Measurements from ENCODE around the gene TSPAN18. TPM values are rescaled to one million over a fixed set of nuclear protein-coding genes. Genes with fewer than 3 reads are reported as not detected.

Gene TSPAN18
- total RNA-seq, 2 experiments from 2014 or later, result 38.7 to 42.3 TPM

DNA sequence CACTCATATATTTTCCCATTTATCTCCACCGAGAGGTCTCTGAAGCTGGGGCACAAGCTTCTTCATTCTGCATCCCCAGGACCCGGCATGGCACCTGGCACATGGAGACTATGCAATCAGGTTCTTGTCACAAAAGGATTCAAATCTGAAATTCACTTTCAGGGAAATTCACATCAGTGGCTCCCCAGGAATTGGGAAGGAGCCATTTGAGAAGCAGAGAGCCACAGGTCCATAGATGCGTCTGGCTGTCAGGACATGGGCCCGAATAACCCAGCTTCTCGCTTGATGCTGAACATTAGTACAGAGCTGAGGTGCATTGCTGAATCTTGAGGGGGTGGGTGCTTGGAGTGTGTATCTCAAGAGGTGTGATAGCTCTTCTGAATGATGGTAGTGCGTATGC, 82.5 kb downstream of the TSPAN18 start:
- Mint-ChIP-seq H3K27ac (no peak overlapping the region), H3K9me3 (no peaks in the 10 kb centered on the region), H3K4me3 (no peak overlapping the region), H3K4me1 (peaks cover 7% of the 10 kb centered on the region), H3K36me3 (ENCODE audit: low read depth) (no peaks in the 10 kb centered on the region), H3K27me3 (no peaks in the 10 kb centered on the region)
- CTCF ChIA-PET, result interaction anchor here (0.6 kb wide), 1 partner anchor 14 kb away, joined by 3 read pairs; no protein-coding TSS in a partner anchor
- no peak for DNase-seq
- POLR2A ChIA-PET, result no interaction called here

DNA sequence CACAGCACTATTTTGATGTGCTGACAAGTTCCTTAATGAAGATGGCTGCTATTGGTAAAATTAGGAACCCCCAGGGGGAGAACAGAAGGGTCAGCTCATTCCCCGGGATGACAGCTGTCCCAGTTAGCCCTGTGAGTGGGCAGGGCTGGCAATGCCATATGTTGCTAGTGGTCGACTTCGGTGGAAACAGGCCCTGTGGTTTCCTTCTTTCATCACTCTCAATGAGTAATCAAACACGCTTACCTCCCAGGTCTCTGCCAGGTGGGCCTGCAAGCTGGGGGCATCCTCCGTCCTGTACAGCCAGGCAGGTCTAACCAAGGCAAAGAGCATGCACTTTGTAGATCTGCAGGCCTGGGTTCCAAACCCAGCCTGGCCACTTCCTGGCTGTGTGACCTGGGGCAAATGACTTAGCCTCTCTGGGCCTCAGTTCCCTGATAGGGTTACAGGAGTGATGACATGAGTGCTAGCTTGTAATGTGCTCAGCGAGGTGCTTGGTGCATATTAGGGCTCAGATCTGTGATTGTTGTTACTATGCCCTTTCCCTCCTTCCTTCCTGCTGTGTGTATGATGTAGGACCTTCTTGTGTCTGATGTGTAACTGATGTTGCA, 85.2 kb downstream of the TSPAN18 start:
- POLR2A ChIA-PET, result no interaction called here
- CTCF ChIA-PET, result no interaction called here
- no peaks in the 10 kb centered on the region for H3K36me3 Mint-ChIP-seq (ENCODE audit: low read depth)
- no peaks in the 10 kb centered on the region for H3K27me3 Mint-ChIP-seq
- H3K4me1 Mint-ChIP-seq, result peaks cover 7% of the 10 kb centered on the region
- no peak for DNase-seq
- no peak overlapping the region for H3K27ac Mint-ChIP-seq
- H3K9me3 Mint-ChIP-seq, result no peaks in the 10 kb centered on the region
- H3K4me3 Mint-ChIP-seq, result no peak overlapping the region

DNA sequence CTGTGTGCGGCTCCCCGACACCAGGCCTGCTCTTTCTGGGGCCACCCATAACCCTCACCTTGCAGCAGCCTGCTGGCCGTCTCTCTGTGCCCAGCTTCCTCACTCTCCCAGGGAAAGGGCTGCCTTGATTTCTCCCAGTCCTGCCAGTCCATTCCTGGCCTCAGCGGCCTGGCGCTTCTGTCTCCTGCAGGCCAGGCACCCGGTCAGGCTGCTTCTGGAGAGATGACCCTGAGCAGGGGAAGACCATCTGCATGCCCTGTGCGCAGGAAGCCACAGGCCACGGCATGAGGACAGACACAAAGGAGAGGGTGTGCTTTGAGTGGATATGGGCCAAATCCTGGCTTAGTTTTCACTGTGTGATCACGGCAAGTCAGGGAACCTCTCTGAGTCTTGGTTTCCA, 86.2 kb downstream of the TSPAN18 start:
- ChIA-PET POLR2A (no interaction called here), CTCF (no interaction called here)
- Mint-ChIP-seq H3K9me3 (no peaks in the 10 kb centered on the region), H3K27me3 (no peaks in the 10 kb centered on the region), H3K36me3 (ENCODE audit: low read depth) (no peaks in the 10 kb centered on the region), H3K27ac (no peak overlapping the region), H3K4me1 (peaks cover 7% of the 10 kb centered on the region), H3K4me3 (no peak overlapping the region)
- no peak for DNase-seq

DNA sequence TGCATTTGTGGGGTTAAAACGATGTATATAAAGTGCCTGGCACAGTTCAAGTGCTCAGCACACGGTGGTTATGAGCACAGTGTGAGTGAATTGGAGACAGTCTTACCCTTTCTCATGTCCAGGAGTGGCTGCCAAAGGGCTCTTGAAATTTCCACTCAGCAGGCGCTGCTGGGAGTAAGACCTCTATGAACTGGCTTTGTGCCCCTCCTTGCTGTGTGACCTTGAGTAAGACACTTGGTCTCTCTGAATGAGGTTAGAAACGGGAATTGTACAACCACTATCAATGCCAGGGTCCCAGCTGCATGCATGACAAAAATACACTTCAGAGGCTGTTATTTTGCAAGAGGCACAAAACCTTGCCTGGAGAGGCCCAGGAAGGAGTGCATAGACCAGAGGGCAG, 86.6 kb downstream of the TSPAN18 start:
- Mint-ChIP-seq H3K27me3 (no peaks in the 10 kb centered on the region), H3K27ac (no peak overlapping the region), H3K36me3 (ENCODE audit: low read depth) (no peaks in the 10 kb centered on the region), H3K4me3 (no peak overlapping the region), H3K4me1 (peaks cover 7% of the 10 kb centered on the region), H3K9me3 (no peaks in the 10 kb centered on the region)
- DNase-seq, result no peak
- POLR2A ChIA-PET, result no interaction called here
- CTCF ChIA-PET, result no interaction called here

DNA sequence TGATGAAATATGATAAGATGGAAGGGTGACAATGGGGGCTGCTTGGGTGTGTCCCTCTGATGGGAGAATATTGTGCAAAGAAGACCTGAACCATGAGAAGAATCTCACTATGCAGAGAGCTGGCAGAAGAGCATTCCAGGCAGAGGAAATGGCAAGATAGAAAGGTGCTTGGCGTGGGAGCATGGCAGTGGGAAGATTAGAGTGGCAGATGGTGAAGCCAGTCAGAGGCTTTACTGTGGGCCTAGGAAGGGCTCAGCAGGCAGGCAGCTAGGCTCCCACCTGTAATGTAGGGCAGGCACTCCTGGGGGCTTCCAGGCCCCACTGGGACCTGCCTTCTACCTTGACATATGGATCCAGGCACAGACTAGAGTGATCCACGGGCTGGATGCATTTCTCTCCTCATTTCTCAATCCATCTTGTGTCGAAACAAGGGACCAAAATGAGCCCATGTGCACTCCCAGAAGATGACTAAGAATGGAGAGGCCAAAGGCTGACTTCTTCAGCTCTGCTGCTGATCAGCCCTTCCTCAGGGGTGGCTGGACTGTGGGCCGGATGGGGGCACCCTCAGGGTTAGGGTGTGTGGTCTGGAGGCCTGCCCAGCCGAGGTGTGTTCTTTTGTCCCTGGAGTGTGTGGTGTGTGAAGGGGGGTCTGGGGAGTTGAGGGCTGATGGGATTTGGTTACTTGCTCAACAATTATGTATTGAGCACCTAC, 88.3 kb downstream of the TSPAN18 start:
- H3K36me3 Mint-ChIP-seq (ENCODE audit: low read depth), result no peaks in the 10 kb centered on the region
- H3K27ac Mint-ChIP-seq, result no peak overlapping the region
- no peaks in the 10 kb centered on the region for H3K9me3 Mint-ChIP-seq
- ChIA-PET POLR2A (no interaction called here), CTCF (interaction anchor here (0.8 kb wide), 1 partner anchor 96 kb away, joined by 3 read pairs; no protein-coding TSS in a partner anchor)
- H3K4me3 Mint-ChIP-seq, result no peak overlapping the region
- H3K27me3 Mint-ChIP-seq, result no peaks in the 10 kb centered on the region
- H3K4me1 Mint-ChIP-seq, result peaks cover 7% of the 10 kb centered on the region
- DNase-seq, result no peak

DNA sequence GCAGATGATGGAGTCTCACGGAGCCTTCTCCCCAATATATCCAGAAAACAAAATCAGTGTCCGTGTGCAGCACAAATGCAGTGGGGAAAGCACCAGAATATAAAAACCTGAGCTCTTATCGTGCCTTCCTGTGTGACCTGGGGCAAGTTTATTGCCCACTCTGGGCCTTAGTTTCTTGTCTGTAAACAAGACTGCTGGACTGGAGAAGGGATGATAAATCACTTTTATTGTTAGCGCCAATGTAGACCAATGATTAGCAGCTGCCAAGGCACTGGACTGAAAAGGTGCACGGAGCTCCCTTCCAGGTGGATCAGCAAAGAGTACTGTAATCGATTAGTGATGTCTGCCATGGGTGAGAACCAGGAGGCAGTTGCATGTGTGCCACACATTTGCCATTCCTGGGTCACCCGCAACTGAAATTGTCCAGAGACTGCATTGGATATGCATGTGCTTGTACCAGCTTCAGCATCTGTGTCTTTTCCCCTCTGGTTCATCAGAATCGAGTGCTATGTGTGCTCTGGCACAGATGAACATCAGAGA, 89.2 kb downstream of the TSPAN18 start:
- Mint-ChIP-seq H3K36me3 (ENCODE audit: low read depth) (no peaks in the 10 kb centered on the region), H3K27ac (no peak overlapping the region), H3K27me3 (no peaks in the 10 kb centered on the region), H3K4me3 (no peak overlapping the region), H3K9me3 (no peaks in the 10 kb centered on the region), H3K4me1 (peaks cover 7% of the 10 kb centered on the region)
- no peak for DNase-seq
- CTCF ChIA-PET, result interaction anchor here (0.8 kb wide), 1 partner anchor 96 kb away, joined by 3 read pairs; no protein-coding TSS in a partner anchor
- POLR2A ChIA-PET, result no interaction called here

DNA sequence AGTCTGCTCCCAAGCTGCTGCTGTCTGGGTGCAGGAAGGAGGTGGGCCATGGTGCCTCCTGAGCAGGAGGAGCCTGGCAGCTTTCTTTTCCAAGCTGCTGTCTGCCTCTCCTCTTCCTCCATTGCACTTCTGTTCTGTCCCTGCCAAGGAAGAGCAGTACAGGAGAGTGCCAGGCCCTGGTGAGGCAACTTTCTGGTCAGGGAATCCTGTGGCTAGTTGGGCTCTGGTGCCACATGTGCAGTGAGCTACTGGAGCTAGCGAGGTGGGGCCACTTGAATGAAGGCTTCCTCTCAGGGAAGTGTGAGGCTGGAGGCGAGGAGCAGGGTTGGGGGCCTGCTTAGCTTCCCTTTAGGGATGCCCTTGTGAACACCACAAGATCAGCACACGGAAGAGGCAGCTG, 90.0 kb downstream of the TSPAN18 start:
- DNase-seq, result no peak
- Mint-ChIP-seq H3K27me3 (no peaks in the 10 kb centered on the region), H3K36me3 (ENCODE audit: low read depth) (no peaks in the 10 kb centered on the region), H3K4me3 (no peak overlapping the region), H3K4me1 (peaks cover 5% of the 10 kb centered on the region), H3K9me3 (no peaks in the 10 kb centered on the region), H3K27ac (no peak overlapping the region)
- ChIA-PET POLR2A (no interaction called here), CTCF (no interaction called here)

DNA sequence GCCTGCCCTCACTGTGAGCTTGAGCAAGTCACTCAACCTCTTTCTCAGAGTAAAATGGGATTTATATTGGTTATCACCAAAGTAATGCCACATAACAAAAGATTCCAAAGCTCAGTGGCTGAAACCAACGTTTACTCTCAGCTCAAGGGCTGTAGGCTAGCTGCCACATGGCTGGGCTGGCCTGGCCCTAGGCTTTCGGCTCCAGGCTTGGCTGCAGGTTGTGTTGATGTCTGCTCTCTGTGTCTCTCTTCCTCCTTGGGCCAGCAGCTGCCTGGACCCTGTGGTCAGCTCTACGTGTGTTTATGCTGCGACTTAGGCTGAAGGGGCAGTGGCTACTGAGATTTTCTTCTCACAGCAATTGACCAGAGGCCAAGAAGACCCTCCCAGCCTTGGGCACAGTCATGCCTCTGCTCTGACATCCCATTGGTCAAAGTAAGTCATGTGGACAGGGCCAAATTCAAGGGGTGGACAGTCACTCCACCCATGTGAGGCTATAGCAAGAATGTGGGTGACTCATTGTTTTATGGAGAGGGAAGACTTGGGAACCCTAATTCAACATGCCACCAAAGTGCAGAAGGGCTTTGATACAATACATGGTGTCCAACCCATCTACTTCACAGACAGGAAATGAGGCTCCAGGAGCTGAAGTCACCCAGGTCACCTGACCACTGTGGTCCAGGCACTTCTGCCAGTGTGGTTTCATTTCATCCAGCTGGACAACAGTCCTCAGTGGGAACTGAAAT, 90.6 kb downstream of the TSPAN18 start:
- H3K4me3 Mint-ChIP-seq, result no peak overlapping the region
- no peak for DNase-seq
- no peaks in the 10 kb centered on the region for H3K27me3 Mint-ChIP-seq
- no peaks in the 10 kb centered on the region for H3K36me3 Mint-ChIP-seq (ENCODE audit: low read depth)
- H3K9me3 Mint-ChIP-seq, result no peaks in the 10 kb centered on the region
- ChIA-PET CTCF (no interaction called here), POLR2A (no interaction called here)
- no peak overlapping the region for H3K27ac Mint-ChIP-seq
- no peaks in the 10 kb centered on the region for H3K4me1 Mint-ChIP-seq

DNA sequence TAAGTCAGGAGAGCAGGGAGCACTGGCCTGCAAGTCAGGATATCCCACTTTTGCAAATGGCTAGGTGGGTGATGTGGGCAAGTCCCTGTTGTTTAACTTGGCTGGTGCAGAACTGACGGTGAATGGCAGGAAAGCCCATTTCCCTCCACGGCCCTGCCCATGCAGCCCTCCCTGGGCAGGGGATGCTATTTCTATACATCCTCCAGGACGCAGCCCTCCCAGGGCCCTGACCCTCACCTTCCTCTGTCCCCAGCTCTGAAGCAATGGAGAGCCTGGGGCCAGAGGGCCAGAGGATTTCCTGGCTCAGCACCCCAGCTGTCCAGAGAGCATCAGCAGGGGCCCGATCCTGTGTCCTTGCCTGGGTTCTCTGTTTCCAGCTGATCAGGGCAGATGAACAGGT, 91.3 kb downstream of the TSPAN18 start:
- H3K9me3 Mint-ChIP-seq, result no peaks in the 10 kb centered on the region
- H3K27ac Mint-ChIP-seq, result no peak overlapping the region
- no peaks in the 10 kb centered on the region for H3K4me1 Mint-ChIP-seq
- ChIA-PET CTCF (no interaction called here), POLR2A (no interaction called here)
- no peaks in the 10 kb centered on the region for H3K27me3 Mint-ChIP-seq
- no peaks in the 10 kb centered on the region for H3K36me3 Mint-ChIP-seq (ENCODE audit: low read depth)
- no peak overlapping the region for H3K4me3 Mint-ChIP-seq
- DNase-seq, result no peak

DNA sequence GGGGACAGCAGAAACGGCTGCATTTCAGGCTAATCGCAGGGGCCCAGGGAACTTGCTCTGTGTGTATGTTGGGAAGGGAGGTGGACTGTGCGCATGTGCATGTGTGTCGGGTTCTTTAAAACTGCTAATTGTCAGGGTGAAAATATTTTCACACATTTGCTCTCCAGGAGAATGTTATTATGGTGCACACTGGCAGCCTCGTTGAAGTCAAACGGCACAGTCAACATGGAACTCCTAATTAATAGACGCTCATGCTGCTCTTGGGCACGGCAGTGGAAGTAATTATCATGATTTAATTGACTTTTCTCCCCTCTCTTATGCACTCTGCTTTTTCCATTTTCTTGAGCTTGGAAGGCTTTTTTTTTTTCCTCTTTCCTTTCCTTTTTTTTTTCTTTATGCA, 92.6 kb downstream of the TSPAN18 start:
- DNase-seq, result no peak
- Mint-ChIP-seq H3K27me3 (no peaks in the 10 kb centered on the region), H3K27ac (no peak overlapping the region), H3K9me3 (no peaks in the 10 kb centered on the region), H3K36me3 (ENCODE audit: low read depth) (no peaks in the 10 kb centered on the region), H3K4me1 (no peaks in the 10 kb centered on the region), H3K4me3 (no peak overlapping the region)
- CTCF ChIA-PET, result no interaction called here
- POLR2A ChIA-PET, result no interaction called here

DNA sequence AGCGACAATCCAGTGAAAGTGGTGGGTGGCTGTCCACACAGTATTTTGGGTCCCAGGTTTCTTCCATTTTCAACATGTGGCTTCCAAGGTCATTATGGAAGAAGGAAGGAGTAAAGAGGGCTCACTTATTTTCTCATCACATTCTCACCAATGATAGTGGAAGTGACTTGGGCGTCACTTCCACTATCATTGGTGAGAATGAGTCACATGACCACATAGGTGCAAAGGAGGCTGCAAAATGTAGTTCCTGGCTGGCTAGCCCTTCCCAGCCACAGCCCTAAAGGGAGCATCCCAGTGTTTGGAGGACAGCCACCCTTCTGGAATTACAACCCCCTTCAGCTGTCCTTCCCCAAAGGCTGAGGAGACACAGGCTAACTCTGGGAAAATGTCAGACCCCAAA, 95.6 kb downstream of the TSPAN18 start:
- no peak overlapping the region for H3K4me3 Mint-ChIP-seq
- no peaks in the 10 kb centered on the region for H3K36me3 Mint-ChIP-seq (ENCODE audit: low read depth)
- no peaks in the 10 kb centered on the region for H3K9me3 Mint-ChIP-seq
- CTCF ChIA-PET, result interaction anchor here (0.6 to 1.0 kb wide), 2 partner anchors 13 to 15 kb away, joined by 3 to 4 read pairs; no protein-coding TSS in a partner anchor
- no peaks in the 10 kb centered on the region for H3K4me1 Mint-ChIP-seq
- DNase-seq, result no peak
- H3K27ac Mint-ChIP-seq, result no peak overlapping the region
- no peaks in the 10 kb centered on the region for H3K27me3 Mint-ChIP-seq
- POLR2A ChIA-PET, result no interaction called here

DNA sequence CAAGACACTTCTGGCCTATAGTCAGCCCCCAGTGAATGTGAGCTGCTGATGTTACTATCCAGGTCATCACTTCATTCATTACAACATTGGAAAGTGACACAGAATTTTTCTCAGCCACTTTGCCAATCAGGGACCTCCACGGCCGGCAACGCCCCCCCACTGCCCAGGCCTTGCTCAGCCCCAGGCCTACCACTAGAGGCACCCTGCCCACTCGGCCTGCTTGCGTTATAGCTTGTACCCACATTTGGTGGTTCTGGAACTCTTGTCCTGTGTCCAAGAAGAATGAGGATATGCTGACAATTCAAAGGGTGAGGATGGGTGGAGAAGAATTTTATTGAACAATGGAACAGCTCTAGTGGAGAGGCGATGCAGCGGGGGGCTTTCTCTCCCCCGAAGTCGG, 96.2 kb downstream of the TSPAN18 start:
- CTCF ChIA-PET, result interaction anchor here (0.6 to 1.0 kb wide), 2 partner anchors 14 to 16 kb away, joined by 3 to 4 read pairs; no protein-coding TSS in a partner anchor
- no peaks in the 10 kb centered on the region for H3K27me3 Mint-ChIP-seq
- no peak overlapping the region for H3K4me3 Mint-ChIP-seq
- no peaks in the 10 kb centered on the region for H3K36me3 Mint-ChIP-seq (ENCODE audit: low read depth)
- H3K4me1 Mint-ChIP-seq, result no peaks in the 10 kb centered on the region
- no peak overlapping the region for H3K27ac Mint-ChIP-seq
- no peak for DNase-seq
- POLR2A ChIA-PET, result no interaction called here
- no peaks in the 10 kb centered on the region for H3K9me3 Mint-ChIP-seq

DNA sequence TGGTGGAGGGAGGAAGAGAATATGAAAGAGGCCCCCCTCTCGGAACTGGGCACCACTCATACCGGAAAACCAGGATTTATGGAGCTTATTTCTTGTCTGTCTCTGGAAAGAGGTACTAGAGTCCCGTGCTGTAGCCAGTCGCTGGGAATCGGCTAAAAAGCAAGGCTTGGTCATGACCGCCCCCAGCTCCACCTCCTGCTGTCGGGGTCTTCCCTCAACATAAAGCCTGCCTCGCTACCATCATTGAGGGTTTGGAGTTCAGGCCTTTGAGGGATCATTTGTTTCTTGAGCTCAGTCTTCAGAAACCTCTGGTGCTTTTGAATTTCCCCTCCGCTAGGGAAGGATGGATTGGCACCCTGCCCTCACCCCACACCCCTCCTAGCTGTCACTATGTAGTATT, 97.1 kb downstream of the TSPAN18 start:
- no peak overlapping the region for H3K4me3 Mint-ChIP-seq
- DNase-seq, result no peak
- H3K27ac Mint-ChIP-seq, result no peak overlapping the region
- no peaks in the 10 kb centered on the region for H3K36me3 Mint-ChIP-seq (ENCODE audit: low read depth)
- ChIA-PET POLR2A (no interaction called here), CTCF (interaction anchor here (1.3 kb wide), 1 partner anchor 88 kb away, joined by 3 read pairs; no protein-coding TSS in a partner anchor)
- H3K9me3 Mint-ChIP-seq, result no peaks in the 10 kb centered on the region
- H3K27me3 Mint-ChIP-seq, result no peaks in the 10 kb centered on the region
- no peaks in the 10 kb centered on the region for H3K4me1 Mint-ChIP-seq

All from activated CD4-positive, alpha-beta memory T cell treated with anti-CD3 and anti-CD28 coated beads, Interleukin-2, amount 10 ng/mL, durations not matched to agents 7 days and 5 days (primary cell).